Measurements from ENCODE around the gene MIF4GD. TPM values are rescaled to one million over a fixed set of nuclear protein-coding genes. Genes with fewer than 3 reads are reported as not detected.

The MIF4GD gene
- total RNA-seq, 1 experiment from 2014 or later: 37.8 TPM

Other genes starting within 250 kb of the MIF4GD start
- 289 and 430 TPM in 2 replicates for gene ATP5PD, start 224.3 kb downstream of the MIF4GD start, total RNA-seq (2014; rRNA removed; shearing (Covaris generic); ENCODE audit: low replicate concordance)
- gene KCTD2, start 224.0 kb downstream of the MIF4GD start, total RNA-seq (2014; rRNA removed; shearing (Covaris generic); ENCODE audit: low replicate concordance): 17.9 and 26.6 TPM in 2 replicates
- 3.0 and 4.4 TPM in 2 replicates for gene SLC16A5, start 183.3 kb downstream of the MIF4GD start, total RNA-seq (2014; rRNA removed; shearing (Covaris generic); ENCODE audit: low replicate concordance)
- 15.8 and 17.4 TPM in 2 replicates for gene ARMC7, start 161.3 kb downstream of the MIF4GD start, total RNA-seq (2014; rRNA removed; shearing (Covaris generic); ENCODE audit: low replicate concordance)
- 135 and 304 TPM in 2 replicates for gene NT5C, start 139.5 kb downstream of the MIF4GD start, total RNA-seq (2014; rRNA removed; shearing (Covaris generic); ENCODE audit: low replicate concordance)
- gene JPT1, start 116.7 kb downstream of the MIF4GD start, total RNA-seq (2014; rRNA removed; shearing (Covaris generic); ENCODE audit: low replicate concordance): 276 and 299 TPM in 2 replicates
- gene SUMO2, start 88.3 kb downstream of the MIF4GD start, total RNA-seq (2014; rRNA removed; shearing (Covaris generic); ENCODE audit: low replicate concordance): 157 and 161 TPM in 2 replicates
- 71.4 and 87.8 TPM in 2 replicates for gene NUP85, start 65.6 kb downstream of the MIF4GD start, total RNA-seq (2014; rRNA removed; shearing (Covaris generic); ENCODE audit: low replicate concordance)
- gene GGA3, start 9.6 kb downstream of the MIF4GD start, total RNA-seq (2014; rRNA removed; shearing (Covaris generic); ENCODE audit: low replicate concordance): 8.7 and 14.0 TPM in 2 replicates
- 93.0 and 129 TPM in 2 replicates for gene MRPS7, start 9.4 kb downstream of the MIF4GD start, total RNA-seq (2014; rRNA removed; shearing (Covaris generic); ENCODE audit: low replicate concordance)
- gene SLC25A19, start 18.2 kb upstream of the MIF4GD start, total RNA-seq (2014; rRNA removed; shearing (Covaris generic); ENCODE audit: low replicate concordance): 6.3 and 16.5 TPM in 2 replicates
- 113 and 118 TPM in 2 replicates for gene GRB2, start 134.4 kb upstream of the MIF4GD start, total RNA-seq (2014; rRNA removed; shearing (Covaris generic); ENCODE audit: low replicate concordance)
- gene TMEM94, start 185.4 kb upstream of the MIF4GD start, total RNA-seq (2014; rRNA removed; shearing (Covaris generic); ENCODE audit: low replicate concordance): 65.8 and 66.0 TPM in 2 replicates
- 12.9 and 16.9 TPM in 2 replicates for gene CASKIN2, start 244.3 kb upstream of the MIF4GD start, total RNA-seq (2014; rRNA removed; shearing (Covaris generic); ENCODE audit: low replicate concordance)
- 53.3 and 78.0 TPM in 2 replicates for gene TSEN54, start 245.3 kb upstream of the MIF4GD start, total RNA-seq (2014; rRNA removed; shearing (Covaris generic); ENCODE audit: low replicate concordance)

Data from Caki2 (cell line).